Stimulated activated CD4-positive, alpha-beta T cell treated with anti-CD3 and anti-CD28 coated beads, Interleukin-12 subunit alpha, Interleukin-12 subunit beta, amount 100 ng/mL, for 4 hours (primary cell): ENCODE data around the gene UTP15.

Source experiments
- DNase-seq: peaks from one replicate; pipeline ENCODE4 v3.0.0-alpha.2; 2020

Gene UTP15

DNA sequence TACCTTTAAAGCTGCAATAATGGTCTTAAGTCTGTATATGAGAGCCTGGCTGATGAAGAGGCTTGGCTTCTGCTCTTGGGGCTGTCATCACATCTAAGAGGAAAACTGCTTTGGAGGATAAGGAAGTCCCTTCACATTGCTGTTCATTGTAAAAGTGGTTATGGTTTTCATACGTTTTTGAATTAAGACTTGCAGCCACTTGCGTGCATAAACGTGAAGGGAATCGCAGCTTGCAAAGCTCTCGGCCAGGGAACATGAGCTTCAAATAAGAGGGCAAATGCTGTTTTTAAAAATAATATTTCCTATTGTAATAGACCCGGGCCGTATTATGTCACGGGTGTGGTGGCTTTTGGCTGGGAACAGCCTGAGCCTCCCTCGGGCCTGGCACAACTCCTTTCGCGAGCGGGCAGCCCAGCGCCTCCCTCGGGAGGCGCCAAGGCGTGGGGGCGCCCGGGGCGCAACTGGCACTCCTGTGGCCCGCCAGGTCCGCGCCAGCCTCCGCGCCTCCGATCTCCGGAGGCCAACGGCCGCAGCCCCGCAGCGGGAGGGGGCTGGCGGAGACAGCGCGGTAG lies 59.9 kb downstream of the UTP15 start:
- no peak for DNase-seq

DNA sequence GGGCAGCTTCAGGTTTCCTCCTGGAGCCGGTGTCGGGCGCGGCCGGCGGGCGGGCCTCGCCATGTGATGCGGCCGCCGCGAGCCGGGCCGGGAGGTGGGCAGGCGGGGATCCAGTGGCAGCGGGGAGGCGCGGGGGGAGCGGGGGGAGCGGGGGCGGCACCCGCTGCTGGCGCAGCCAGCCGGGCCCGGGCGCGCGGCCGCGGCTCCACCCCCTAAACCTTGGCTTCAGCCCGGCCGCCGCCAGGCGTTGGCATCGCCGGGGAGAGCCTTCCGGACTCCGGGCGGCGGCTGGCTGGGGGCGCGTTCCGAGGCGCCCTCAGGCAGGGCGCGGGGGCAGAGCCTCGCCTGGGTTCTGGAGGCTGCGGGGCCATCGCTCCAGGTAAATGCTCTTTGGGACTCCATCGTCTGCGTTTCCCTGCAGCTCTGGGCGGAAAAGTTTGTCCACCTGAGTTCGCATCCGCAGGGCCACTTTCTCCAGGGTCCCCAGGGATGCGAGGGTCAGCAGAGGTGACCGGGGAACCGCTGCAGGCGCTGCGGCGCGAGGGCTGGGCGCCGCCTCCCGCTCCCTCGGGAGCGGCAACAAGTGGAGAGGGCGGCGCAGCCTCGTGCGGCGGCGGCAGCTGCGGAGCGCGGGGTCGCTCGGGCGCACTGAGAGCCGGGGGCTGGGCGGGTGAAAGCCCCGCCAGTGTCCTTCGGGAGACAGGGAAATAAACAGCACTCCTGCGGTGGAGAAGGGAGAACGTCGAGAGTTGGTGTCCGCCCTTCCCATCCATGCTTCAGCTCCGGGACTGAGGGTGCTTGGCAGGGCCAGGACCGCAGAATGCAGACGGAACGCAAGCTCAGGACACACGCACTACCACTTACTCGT lies 60.6 kb downstream of the UTP15 start, which contains the start of gene ARHGEF28:
TSS of gene ARHGEF28 (plus strand) at position 253 of the 868 bp plus-strand sequence. CDS start 58,656 bp downstream, outside the sequence.
- DNase-seq: peak; percentile 11

DNA sequence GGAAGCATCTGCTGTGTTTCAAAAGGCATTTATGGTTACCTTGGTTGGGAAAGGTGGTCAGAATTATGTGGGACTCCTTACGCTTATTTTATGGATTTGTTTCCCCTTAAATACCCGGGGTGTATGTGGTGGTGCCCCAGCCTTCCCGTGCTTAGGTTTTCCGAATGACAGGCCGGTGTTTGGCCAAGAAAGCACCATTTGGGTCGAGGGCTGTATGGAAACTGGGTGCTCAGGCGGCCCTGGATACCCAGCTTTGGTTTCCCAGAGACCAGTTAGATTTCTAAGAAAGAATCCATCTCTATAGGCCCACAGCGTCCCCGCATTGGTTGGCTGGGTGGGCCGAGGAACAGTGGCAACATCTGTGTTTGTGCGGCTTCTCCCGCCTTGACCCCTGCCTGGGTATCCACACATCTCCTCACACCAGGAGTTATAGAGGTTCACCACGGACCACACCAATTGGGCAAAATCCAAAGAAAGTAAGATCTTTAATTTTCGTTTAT lies 61.3 kb downstream of the UTP15 start:
- no peak for DNase-seq

DNA sequence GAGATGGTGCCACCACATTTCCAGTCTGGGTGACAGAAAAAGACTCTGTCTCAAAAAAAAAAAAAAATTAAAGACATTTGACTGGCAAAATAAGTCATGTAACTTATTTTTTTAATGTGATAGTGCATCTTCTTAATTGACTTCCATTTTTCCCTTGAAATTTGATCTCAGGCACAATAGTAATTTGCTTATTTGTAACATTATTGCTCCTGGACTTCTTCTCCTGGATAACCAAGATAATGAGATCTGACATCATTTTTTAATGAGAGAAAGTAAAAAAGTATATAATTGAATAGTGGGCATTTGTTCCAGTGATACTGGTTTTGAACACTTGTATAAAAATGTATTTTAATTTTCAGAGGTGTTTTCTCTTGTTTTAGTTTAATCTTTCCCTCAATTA lies 63.9 kb downstream of the UTP15 start:
- DNase-seq: no peak

DNA sequence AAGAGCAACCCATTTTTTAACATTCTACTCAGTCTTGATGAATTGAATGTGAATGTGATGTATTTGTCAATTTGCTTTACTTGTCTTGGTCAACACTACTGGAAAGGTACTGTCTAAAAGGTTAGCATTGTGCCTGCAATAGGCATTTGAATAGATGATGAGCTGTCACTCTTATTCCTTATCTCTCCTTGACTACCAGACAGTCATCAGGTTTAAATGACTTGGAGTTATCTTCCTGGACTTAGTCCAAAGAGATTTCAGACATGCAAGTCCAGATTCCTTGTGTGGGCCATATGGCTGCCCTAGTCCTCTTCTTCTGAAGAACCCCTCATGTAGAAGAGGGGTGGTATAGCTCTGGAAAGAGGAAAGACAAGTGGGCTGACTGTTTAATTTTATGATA lies 65.2 kb downstream of the UTP15 start:
- no peak for DNase-seq

DNA sequence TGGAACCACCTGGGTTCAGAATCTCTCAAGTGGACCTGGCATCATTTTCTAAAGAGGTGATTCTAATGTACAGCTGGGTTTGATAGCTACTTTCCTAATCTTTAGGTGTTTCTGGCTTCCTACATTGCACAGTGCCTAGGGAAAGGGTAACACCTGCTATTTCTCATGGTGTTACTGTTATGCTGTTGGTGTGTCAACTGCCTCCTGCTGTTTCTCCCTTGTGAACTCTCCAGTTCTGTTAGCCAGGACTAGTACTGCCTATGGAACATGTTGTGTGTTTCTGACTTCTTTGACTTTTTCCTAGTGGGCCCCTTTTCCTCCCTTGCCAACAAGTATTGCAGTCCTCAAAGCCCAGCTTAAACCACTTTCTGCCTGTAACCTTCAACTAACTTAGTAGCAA lies 66.0 kb downstream of the UTP15 start:
- no peak for DNase-seq
